Kidney capillary endothelial cell (primary cell): ENCODE results near the gene INTS1.
A peak's percentile ranks its signal among the peaks of the same experiment; 100 is the strongest.
"Not testable (repeated sequence)": the region's sequence is repeated elsewhere in the genome, so short reads cannot be mapped to it uniquely, and the experiment has no call there.

Source experiments
- DNase-seq: peaks from one replicate; pipeline ENCODE4 v3.0.0-alpha.2; 2018; ENCODE audit warnings: low spot score

Gene INTS1

DNA sequence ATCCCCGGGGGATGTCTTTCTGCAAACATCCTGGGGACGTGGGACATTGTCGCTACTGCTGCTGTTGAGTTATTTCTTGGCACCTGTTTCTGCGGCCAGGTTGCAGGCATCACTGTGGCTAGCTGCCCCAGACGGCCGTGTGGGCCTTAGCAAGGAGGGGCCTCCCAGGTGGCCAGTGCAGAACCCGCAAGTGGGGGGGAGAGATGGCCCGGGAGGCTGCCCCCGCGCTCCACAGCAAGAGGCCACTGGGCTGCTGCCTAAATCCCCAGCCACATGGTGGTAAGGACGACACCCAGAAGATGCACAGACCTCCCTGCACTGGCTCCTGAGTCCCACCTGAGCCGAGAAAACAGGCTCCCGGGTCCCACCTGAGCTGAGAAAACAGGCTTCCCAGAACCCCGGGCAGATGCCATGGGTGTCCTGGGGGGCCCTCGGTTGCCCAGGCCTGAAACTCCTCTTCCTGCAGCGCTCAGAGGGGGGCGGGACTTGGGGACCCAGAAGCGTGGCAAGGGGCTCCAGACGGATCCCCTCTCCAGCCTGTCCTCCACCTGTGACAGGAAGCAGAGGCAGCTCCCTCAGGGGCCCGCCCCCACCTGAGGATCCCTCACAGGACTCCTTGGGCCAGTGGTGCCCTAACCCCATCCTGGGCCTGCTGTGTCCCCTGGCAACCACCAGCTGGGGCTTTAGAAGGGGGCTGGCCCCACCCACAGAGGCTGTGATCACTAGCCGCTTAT, 25.4 kb upstream of the INTS1 start:
- no peak for DNase-seq

- DNase-seq, result no peak
Observed at GRCh38 chr7:1526271-1526754, 22.1 kb upstream of the INTS1 start.

DNA sequence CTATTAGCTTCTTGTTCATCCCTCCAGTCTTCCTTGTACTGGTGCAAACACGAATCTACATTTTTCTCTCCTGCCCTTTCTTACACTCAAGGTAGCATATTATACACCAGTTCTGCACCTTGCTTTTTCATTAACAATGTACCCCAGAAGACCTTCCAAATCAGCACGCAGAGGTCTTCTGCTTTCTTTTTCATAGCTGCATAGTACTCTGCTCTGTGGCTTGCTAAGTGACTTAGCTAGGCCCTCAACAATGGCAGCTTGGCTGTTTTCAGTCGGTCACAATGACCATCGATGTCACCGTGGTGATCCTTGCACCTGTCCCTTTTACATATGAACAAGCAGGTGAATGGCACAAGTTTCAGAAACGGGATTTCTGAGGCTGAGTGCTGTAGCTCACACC, 21.2 kb upstream of the INTS1 start:
- no peak for DNase-seq

DNA sequence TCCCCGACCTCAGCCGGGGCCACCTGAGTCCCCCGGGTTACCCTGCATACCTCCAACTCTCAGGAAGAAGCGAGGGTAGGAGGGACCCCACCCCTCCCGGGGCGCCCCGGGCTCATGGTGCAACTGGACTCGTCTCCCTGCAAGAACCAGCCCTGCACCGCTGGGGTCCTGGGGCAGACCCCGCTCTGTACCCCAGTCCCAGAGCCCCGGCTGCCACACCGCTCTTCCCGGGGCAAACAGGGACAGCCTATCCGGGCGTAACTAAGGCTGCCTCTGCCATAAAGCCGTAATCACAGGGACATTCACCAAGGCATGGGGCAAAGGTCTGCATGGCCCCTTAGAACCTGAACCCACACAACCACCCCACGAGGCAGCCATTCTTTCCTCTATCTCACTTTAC, 19.7 kb upstream of the INTS1 start:
- no peak for DNase-seq

DNA sequence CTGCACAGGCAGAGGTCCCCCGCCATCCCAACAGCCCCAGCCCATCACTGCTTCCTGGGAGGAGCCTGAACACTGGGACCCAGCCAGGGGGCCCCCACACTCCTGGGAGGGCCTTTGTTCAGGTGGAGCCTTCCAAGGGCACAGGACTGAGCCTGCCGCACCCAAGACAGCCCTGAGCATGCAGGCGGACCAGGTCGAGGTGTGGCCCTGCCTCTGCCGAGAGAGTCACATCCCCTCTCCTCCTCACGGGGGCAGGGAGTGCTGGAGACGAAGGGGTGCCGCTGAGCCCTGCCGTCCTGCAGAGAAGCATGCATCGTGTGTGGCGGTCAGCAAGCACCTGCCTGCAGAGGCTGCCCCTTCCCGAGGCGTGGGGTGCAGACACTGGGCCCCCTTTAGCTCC, 19.0 kb upstream of the INTS1 start:
- no peak for DNase-seq

- no peak for DNase-seq
Observed at GRCh38 chr7:1521456-1521855, 17.3 kb upstream of the INTS1 start.

GRCh38 chr7:1520539-1521234, 16.5 kb upstream of the INTS1 start:
- peak; percentile 94 for DNase-seq

- DNase-seq, result not testable (repeated sequence)
Observed at GRCh38 chr7:1519322-1519922, 15.2 kb upstream of the INTS1 start.

DNA sequence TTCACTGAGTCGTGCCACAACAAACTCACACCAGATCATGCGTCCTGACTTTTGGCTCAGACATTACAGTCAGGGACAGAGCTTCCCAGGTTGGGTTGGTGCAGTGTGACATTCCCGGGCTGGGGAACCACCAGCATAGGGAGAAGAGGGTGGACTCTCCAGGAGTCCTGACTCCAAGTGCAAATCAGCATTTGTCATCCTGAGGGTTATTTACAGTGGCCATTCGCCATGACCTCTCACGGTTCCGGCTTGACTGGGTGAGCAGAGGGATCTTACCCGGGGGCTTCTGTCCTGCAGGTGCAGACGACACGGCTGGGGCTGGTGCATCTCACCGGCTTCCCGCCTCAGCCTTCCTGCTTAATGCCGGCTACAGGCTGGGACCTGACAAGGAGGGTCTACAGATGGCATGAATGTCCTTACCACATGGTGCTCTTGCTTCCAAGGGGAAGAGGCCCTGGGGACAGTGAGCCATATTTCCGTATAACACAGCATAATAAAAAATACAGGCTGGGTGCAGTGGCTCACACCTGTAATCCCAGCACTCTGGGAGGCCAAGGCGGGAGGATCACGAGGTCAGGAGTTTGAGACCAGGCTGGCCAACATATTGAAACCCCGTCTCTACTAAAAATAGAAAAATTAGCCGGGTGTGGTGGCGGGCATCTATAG, 12.5 kb upstream of the INTS1 start:
- no peak for DNase-seq

DNA sequence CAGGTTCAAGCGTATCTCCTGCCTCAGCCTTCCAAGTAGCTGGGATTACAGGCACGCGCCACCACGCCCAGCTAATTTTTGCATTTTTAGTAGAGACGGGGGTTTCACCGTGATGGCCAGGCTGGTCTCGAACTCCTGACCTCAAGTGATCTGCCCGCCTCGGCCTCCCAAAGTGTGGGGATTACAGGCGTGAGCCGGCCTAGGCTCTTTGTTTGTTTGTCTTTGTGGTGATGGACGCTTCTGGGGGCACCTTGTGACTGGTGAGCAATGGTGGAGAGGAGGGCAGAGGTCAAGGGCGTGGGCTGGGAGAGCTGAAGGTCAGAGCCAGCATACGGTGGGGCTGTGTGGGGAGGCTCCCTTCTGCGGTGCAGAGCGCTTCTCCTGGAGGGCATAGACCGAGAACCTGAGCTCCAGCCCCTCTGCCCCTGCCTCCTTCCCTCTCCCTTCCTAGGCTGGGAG, 11.3 kb upstream of the INTS1 start:
- DNase-seq, result not testable (repeated sequence)

- no peak for DNase-seq
Observed at GRCh38 chr7:1514995-1515401, 10.8 kb upstream of the INTS1 start.

- DNase-seq, result no peak
Observed at GRCh38 chr7:1514407-1514806, 10.2 kb upstream of the INTS1 start.

DNA sequence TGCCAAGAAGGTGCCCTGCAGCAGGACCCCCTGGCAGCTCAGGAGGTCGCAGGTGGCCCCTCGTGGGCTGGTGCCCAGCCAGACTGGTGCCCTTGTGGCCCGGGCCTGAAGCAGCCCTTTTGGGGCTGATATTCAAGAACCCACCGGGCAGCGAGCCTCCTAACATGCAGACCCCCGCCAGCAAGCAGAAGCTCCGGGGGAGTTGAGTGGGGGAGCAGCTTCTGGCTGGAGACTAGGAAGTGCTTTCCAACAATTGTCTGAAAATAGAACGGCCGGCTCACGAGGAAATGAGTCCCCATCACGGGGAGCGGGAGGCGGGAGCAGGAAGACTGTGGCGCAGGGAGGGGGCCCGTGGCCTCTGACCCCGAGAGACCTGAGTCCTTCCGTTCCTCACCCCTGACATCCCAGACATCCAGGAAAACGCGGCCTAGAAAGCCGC, 9.5 kb upstream of the INTS1 start:
- peak; percentile 91 for DNase-seq

DNA sequence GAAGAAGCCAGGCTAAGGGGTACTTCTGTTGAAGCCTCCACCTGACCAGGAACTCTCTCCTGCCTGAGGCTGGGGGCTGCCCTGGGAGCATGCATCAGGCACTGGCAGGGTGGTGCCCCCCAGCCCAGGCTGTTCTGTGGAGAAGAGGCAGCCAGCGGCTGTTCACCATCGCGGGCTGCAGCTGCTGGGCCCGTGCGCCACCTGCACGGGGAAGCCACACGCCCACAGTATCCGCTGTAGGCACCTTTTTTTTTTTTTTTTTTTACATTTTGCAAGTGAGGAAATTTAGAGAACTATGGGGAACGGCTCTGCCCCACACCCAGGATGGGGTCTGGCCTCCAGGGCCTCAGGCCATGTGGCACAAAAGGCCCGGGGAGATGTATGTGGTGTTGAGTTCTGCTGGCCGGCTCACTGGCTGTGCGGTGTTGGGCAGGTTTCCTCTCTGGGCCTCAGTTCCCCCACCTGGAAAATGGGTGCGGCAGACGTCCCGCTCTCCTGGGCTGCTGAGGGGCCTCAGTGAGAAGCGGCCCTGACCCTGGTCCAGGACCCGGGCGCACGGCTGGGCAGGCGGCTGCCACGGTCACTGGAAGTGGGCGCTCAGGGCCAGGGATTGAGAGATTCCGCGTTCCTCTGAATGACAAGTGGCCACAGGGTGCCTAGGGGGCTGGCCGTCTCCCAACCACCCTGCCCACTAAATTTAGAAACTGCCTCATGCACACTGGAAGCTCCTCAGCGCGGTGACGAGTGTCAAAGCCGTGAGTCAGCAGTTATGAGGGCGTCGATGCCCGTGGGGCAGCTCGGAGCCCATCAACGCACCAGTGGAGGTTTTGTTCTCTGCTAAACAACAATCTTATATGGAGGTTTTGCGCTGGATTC, 8.8 kb upstream of the INTS1 start:
- DNase-seq, result peak; percentile 86

GRCh38 chr7:1511444-1512422, 7.5 kb upstream of the INTS1 start:
- no peak for DNase-seq

- no peak for DNase-seq
Observed at GRCh38 chr7:1510780-1511154, 6.6 kb upstream of the INTS1 start.

DNA sequence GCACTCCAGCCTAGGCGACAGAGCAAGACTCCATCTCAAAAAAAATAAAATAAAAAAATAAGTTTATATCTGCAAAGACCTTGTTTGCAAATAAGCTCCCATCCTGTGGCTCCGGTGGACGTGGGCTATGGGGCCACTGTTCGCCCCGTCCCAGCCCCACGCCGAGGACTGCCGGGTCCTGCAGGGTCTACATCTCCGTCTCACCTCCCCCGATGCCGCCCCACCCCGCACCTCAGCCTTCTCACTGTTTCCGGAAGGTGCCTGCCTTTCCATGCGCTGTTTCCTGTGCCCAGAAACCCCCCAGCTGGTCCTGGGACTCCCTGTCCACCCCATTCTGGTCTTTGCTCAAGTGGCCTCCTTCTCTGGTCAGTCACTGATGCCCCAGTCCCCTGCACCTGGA, 5.0 kb upstream of the INTS1 start:
- DNase-seq, result no peak

GRCh38 chr7:1508277-1508758, 4.1 kb upstream of the INTS1 start:
- no peak for DNase-seq

DNA sequence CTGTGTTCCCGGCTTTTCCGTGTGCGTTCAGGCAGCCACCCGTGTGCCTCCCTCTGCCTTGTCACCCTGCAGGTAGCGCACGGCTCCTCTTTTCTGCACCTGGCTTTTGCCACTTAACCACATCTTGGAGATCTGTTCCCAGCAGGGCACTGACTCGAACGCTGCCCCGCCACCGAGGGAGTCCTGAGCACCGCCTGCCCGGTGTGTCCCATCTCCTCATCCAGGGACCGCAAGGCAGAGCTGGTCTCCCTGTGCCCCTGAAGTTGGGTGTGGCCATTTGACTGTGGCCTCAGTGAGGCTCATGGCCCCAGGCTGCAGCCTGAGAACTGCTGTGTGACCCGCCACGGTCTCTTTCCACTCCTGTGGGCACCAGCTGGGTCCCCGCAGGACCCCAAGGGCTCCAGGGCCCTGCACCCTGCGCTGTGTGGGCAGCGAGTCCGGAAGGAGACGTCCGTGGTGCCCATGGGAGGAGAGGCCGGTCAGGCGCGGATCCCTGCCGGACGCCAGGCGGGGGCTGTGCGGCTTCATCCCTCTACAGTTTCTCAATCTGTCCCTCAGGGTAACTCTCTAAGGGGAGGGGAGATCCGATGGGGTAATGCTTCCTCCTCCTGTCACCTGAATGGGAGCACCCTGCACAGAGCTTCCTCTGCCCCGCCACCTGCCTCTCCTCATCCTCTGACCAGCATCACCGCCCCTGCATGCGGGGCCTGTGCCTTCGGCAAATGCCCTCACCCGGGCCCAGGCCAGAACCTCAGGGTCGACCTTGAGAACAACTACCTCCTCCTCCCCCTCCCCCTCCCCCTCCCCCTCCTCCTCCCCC, 1.8 kb upstream of the INTS1 start:
- no peak for DNase-seq
